NCI-H345 treated with DMSO at 0.1 percent for 48 hours (cell line): ENCODE data around the gene IMPG2.

Source experiments
- DNase-seq: peaks from one replicate; lab custom pipeline; 2025; ENCODE audit not compliant: unreplicated experiment; lab: John Stamatoyannopoulos, UW

The IMPG2 gene

DNA sequence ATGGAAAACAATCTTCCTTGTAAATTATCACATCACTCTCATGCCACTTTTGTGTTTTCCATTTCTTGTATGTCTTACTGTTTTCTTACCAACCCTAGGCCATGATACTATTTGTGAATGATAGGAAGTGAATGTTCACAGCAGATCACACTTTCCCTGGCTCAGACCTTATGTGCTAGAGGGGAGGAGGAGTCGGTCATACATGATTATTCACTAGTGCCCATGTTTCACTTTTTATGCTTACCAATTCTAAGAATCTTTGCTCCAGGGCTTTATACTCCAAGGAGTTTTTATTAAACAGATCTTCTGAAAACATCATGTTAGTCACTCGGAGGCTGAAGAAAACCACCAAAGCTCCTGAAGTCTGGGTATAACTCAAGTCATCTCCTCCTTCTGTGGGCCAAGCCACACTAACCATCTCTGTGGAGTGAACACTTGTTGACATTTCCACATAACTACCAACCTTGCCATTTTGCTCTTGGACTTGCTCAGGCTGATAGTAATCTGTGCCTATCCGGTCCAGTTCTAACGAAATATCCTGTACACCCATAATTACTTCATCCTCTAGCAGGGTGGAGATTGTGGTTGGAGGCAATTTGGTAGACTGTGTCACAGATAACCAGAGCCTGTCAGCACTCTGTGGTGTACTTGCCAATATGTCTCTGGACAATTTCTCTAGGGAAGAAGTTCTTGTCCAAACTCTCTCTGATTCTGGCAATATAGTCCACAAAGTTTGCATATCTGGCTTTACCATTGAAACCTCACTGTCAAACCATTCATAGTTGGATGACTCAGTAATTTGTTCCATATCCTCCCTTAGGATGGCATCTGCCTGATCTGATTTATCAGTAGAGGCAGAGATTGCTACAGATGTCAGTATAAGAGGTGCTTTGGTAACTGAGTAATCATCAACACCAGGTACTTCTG, 76.8 kb downstream of the IMPG2 start:
- no peak for DNase-seq

DNA sequence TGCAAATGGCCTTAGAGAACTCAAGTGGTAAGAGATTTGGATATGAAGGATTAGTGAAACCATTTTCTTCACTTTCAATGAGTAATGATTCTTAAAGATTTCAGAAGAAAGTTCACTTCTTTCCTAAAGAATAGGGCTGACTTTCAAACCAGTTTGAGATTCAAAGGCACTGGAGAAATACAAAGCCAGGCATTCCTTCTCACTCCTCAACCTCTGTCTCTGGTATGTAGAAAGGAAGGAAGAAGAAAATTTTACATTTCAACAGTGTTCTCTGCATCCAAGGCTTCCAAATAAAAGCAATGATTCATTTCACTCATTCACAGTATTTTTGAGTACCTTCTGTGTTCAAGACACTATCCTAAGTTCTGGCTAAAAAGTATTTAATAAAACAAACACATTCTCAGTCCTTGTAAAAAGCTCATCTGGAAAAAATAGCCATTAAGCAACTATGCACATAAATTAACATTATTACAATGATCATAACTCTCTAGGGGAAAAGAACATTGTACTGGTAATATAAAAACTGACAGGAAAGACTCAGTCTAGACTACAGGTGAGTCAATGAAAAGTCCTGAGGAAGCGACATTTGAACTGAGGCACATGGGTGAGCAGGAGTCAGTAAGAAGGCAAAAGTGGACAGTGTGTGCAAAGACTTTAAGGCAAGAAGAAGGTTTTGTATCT, 79.5 kb downstream of the IMPG2 start:
- DNase-seq, result no peak

DNA sequence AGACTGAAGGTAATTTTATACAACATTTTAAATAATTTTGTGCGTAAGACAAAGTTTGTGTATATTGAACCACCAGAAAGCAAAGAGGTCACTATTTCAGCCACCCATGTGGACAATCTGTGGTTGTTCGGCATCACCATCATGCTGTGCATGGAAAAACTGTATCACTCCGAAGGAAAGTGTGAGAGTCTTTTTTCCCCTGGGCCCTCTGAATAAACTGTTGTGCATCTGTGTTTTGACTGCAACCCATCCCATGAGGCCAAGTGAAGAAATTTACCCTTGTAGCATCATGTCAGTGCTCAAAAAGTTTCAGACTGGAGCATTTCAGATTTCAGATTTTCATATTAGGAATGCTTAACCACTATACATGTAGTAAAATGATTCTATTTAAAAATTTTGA, 85.3 kb downstream of the IMPG2 start:
- no peak for DNase-seq

DNA sequence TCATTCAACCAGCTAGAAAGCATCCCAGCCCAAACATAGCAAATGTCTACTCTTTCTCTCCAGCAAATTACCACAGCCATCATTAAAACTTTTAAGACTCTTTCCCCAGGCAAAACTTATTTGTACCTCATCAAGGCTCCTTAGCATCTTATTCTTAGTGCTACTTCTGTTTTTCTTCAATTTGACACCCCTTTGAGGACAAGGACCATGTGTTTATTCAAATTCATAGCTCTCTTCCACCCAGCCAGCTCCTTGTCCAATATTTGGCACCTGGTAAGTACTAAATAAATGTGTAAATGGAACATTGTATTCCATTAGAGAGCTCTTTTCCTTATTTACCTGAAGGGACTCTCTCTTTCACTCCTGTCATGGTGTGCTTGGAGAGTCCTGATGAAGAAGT, 89.8 kb downstream of the IMPG2 start:
- no peak for DNase-seq

DNA sequence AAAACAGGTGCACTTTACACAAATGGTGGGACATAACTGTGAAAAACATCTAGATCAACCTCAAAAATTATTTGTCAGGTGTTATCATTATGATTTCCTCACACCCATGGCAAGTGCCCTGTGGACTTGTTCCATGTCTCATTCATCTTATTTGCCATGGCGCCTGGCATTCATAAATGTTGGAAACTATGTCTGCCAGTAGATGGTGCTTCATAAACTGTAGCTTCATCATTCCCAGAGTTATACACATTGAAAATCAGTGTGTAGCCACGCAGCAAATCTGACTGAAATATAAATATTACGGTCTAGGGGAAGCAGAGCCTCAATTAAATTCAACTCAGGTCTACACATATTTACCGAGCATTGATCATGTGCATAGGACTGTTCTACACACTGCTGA, 90.7 kb downstream of the IMPG2 start:
- DNase-seq, result no peak

DNA sequence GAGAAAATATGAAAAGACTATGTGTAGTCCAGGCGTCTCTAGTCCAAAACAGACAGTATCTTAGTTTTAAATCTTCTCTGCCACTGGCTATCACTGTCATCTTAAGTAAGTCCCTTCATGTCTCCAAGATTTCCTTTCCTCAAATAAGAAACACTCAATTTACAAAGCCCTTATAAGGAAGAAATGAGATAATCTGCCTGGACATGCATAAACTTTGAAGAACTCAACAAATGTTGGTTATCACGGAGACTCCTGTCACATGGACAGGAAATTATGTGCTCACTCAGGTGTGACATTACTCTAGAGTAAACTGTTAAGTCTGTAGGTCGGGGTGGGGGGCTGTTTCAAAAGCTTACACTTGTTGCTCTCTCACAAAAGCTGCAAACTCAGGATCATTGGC, 91.9 kb downstream of the IMPG2 start:
- no peak for DNase-seq

DNA sequence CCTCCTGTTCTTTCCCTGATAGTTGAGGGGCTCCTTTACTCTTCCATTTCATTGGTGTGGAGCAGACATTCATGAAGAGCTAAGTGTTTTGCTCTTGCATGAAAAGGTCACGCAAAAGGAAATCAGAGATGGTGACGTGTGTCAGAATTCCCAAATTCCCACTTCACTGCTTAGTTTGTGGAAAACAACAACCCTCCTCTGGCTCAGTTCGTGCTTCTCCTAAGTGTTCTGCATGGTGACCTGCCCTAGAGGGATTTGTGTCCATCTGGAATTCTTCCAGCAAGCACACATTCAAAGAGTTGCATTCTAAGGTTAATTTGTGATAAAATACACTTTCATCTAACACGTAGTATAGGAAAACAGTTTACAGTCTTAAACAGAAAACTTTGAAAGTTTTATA, 95.6 kb downstream of the IMPG2 start:
- DNase-seq, result no peak

DNA sequence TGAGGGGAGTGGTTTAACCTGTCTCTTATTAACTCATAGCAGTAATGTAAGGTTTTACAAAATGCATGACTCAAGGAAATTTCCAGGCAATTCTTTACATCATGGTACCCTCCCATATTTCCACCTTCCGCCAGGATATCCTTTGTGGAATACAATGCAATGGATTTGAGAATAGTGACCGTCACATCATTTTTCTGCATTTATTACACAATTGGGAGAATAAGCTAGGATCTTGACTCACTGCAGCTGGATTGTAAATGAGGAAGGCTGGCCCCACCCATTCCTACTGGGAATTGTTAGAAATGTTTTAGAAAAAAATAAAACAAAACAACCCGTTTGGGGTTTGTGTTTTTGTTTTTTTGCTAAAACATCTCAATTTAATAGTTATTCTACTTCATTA, 97.4 kb downstream of the IMPG2 start:
- no peak for DNase-seq

DNA sequence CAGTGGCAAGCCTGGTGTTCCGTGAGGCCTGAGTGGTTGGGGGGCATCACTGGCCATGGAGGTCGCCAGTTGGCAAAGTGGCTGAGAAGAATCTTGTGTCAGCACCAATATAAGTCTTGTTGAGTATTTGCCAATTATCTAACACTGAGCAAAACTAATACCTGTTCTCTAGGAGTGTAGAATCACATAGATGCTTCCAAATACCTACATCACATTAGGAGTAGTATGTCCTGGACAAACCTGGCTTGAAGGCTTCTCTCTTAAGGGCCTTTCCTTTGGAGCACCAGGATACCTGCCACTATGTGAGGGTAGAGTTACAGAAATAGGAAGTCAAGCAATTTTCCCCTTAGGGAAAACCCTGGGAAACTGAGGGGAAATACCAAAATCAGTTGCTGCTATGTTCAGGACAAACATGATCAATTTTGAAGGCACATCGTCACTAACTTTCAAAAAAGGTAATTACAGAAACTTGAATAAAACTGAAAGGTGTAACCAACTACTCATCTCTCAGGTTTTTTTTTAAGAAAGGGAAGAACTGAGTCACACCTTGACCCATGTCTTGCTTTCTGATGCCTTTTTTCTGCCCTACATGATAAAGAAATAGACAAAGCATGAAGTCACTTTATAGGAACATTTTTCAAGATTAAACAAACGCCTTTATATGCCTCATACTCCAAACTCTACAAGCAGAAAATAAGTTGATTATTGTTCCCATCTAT, 100.4 kb downstream of the IMPG2 start:
- DNase-seq, result no peak

DNA sequence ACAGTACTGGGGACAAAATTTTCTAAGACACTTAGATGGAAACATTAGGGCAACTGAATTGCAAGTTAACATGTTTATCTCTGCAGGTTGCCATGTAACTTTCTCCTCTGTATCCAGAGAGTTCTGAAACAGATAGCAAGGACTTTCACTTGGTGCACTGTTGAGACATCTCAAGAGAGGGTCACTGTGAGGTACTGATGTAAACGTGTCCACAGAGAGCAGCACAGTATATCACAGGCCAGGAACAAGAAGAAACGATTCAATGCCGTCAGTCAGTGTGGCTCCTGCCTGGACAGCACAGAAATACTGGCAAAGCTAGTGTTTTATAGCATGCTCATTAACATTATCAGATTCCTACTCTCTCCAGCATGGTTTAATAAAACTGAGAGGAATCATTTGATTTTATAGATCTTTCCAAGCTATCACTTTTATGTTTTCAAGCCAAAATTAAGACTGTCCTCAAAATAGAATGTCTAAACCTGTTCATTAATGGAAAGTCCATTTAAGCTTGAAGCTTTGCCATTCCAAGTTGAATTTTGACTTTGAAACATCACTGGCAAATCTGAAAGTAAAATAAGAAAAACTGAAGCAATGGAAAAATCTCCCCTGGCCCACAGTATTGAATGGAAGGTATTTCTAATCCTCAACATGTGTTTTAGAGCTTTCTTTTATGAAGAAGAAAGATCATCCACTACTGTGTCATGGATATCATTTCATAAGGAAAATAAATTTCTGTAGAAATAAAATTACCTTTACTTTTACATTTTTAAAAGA, 102.7 kb downstream of the IMPG2 start:
- DNase-seq, result no peak

DNA sequence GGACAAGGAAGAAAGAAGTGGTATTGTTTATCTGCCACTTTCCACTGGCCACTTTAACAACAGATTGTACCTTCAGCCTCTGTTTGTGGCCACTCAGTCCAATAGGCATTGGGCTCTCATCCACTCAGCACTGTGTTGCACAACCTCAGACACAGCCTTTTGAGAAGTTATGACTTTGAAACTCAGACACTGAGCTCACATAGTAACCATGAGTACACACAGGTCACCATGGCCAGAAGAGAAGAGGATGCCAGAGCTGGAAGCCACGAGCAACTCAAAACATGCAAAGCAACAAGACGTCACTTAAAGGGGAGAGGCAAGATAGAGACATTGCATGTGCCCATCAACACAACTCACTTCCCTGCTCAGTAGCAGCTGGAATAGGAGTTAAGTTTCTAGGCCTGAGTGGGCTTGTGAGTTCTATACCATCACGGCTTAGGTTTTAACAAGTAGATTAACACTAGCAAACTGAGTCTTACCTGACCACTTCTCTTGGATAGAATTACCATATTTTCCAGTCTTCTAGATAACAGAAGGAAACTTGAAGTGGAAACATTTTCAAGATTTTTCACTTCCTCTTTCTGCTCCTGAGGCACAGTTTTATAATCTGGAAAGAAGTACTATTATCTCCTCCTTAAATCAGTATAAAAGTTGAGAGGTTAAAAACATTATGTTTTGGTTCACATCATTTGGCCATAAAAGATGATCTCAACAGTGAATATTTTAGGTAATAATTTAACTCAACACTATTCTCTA, 103.5 kb downstream of the IMPG2 start:
- no peak for DNase-seq

DNA sequence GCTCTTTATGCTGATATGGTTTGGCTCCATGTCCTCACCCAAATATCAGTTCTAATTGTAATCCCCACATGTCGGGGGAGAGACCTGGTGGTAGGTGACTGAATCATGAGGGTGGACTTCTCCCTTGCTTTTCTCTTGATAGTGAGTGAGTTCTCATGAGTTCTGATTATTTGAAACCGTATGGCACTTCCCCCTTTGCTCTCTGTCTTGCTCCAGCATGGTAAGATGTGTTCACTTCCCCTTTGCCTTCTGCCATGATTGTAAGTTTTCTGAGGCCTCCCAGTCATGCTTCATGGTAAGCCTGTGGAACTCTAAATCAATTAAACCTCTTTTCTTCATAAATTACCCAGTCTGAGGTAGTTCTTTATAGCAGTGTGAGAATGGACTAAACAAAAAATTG, 107.6 kb downstream of the IMPG2 start:
- DNase-seq, result no peak

DNA sequence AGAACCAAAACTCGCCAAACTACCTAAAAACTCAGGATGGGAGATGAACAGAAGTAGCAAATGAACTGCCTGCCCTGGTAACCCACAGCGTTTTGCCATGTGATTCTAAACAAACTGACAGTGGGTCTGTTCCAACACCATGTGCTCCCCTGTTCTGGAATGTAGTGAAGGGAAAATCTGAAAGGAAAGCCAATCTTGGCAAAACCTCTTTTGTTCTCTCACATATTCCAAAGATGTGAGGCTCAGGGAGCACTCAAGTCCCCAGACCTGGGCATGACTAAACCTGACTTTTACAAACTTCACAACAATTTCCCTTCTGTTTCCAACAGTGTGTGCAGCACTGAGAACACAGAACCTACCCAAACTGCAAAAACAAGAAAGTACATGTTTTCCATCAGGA, 116.1 kb downstream of the IMPG2 start:
- no peak for DNase-seq

DNA sequence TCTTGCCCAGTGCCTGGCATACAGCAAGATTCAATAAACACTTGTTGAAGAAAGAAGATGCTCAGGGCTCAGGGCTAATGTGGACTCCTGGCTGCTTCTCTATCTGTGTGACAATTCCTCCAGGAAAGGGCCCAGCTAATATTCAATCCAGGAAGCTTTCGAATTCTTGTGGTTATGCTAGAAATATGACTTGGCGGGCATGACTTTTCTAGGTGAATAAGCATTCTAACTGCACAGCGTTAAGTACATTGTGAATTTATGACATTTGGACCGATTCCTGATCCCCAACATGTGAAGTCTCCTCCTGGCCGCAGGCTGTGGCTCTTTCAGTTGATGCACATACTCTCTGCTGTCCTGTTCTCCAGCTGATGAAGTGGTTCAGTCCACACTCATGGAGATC, 117.0 kb downstream of the IMPG2 start:
- DNase-seq, result no peak

DNA sequence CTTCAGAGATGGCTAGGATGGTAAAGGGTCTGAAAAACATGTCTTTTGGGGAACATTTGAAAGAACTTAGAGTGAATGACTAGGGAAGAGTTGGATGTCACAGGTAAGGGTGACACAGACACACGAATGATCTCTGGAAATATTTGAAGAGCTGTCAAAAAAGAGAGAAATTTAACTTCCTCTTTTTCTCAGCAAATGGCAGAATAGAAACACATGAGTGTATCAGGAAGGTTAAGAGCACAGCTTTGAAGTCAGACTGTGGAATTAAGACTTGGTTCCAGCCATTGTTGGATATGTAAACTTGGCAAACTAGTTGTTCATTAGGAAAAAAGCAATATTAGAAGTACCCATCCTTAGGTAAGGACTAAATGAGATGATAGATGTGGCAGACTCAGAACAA, 117.7 kb downstream of the IMPG2 start:
- no peak for DNase-seq

DNA sequence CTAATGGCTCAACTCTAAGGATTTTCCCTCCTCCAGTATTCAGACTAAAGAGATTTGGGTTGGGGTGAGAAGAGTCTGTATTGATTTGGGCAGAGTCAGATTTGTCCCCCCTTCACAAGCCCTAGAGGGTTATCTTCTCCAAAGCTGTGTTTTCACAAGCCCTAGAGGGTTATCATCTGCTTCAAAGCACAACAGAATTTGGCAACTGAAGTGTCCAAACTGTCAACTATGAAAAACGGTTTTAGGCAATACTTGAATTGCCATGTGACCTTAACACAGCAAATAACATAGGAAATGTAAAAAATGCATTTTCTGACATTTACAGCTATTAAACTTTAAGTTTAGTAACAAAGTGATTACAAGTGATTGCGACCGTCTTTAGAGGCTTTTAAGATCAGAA, 119.9 kb downstream of the IMPG2 start:
- no peak for DNase-seq

DNA sequence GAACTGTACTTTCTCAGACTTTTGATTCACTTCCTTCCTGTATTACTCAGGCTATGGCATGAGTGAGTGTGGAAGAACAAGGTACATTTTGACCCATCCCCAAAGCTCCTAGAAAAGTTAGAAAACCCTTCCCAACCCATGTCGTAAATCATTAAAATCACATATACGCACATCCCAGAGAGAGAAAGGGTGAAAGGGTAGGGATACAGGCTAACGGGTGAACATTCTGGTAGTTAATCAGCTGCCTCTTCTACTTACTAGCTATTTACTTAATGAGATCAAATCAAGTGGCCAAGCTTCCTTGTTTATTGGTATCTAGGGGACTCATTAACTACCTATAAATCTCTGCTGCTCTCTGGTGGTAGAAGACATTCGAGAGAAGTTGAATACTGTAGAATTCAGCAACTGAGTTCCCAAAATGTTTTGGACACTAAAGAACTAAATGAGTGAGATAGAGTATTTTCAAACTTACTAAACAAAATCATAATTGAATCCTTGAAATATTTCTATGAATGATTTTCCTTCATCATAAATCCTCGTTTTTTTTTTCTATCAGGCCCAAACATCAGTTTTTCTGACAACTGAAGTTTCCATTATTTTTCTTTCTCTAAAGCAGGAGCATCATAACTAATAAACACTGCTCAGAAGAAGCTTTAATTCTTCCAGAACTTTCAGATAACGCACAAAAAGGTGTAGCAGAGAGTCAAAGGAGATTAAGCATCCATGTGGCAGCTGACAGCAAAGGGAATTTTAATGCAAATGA, 124.2 kb downstream of the IMPG2 start:
- DNase-seq, result no peak

DNA sequence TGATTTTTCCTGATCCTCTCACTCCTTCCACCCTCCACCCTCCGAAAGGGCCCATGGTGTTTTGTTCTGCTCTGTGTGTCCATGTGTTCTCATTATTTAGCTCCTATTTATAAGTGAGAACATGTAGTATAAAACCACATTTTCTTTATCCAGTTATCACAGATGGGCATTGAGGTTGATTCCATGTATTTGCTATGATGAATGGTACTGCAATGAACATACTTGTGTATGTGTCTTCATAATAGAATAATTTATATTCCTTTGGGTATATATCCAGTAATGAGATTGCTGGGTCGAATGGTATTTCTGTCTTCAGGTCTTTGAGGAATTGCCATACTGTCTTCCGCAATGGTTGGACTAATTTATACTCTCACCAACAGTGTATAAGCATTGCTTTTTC, 126.0 kb downstream of the IMPG2 start:
- DNase-seq, result no peak

DNA sequence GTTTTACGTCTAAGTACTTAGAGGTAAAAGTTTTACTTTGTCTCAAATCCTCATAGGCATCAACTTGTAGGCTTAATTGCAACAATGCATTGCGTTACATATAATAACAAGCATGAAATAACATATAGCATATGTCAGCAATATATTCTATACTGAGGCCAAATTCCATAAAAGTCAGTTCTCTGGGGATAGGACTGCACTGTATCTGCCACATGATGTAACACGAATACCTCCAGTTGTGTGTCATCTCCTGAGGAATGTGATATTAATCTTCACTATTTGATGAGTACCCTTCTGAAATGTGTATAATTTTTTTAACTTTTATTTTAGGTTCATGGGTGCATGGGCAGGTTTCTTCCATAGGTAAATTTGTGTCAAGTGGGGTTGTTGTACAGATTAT, 126.4 kb downstream of the IMPG2 start:
- no peak for DNase-seq

DNA sequence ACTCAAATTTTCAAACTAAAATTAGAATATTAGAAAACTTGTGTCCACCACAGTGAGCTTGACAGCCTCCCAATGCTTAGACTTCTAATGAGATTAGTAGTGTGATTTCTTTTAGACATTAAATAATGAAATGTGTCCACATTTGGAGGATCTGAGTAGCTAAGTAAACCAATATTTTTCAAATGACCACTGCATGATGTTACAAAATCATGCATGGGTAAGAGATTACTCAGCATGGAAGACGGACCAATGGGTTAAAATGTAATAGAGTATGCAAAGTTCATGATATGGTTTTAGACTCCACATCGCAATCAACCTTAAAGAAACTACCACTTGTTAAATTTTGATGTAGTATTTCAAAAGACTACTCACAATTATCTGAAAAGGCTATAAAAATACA, 130.6 kb downstream of the IMPG2 start:
- no peak for DNase-seq
